ENCODE results near the gene ARMS2. TPM values are rescaled to one million over a fixed set of nuclear protein-coding genes. Genes with fewer than 3 reads are reported as not detected.

The ARMS2 gene
- total and polyA plus RNA-seq, 2 of the 13 experiments (the other 11 are each of a cell fraction or from before 2014, with no cell fraction given), result not detected

GRCh38 chr10:122419876-122420623 is 34.4 kb upstream of the ARMS2 start:
- 94% methylated on average over 3 of the region's 3 CpGs for WGBS (ENCODE audit: low lambda C conversion rate)
- POLR2A ChIA-PET, result no interaction called here
- FAIRE-seq (no peak), DNase-seq (ENCODE audit: low spot score) (no peak), ATAC-seq (no peak)
- Histone ChIP-seq H2AFZ (ENCODE audit: low read length) (no peak overlapping the region), H3K27ac (ENCODE audit: extremely low read length, insufficient read depth, low read length) (no peak overlapping the region), H3K9ac (ENCODE audit: insufficient read depth, low read depth, low read length) (no peak overlapping the region), H3K4me1 (ENCODE audit: insufficient read depth, low read length) (no peaks in the 10 kb centered on the region), H3K4me2 (ENCODE audit: low read depth, low read length) (no peak overlapping the region), H4K20me1 (ENCODE audit: insufficient read depth, low read length) (no peaks in the 10 kb centered on the region), H3K9me3 (ENCODE audit: low read length) (no peaks in the 10 kb centered on the region), H3K27me3 (ENCODE audit: control insufficient read depth in 1 of 2, insufficient read depth in 2 of 2, low read length in 2 of 2) (no peaks in the 10 kb centered on the region), H3K4me3 (replicated peaks in 1 of 3; ENCODE audit: insufficient read depth in 1 of 3, low read depth in 2 of 3, low read length in 3 of 3) (no peak overlapping the region), H3K79me2 (ENCODE audit: insufficient read depth, low read length) (no peaks in the 10 kb centered on the region), H3K36me3 (replicated peaks in 1 of 2; ENCODE audit: control insufficient read depth in 1 of 2, insufficient read depth in 2 of 2, low read length in 2 of 2) (peaks cover 24 to 64% of the 10 kb centered on the region in 2 experiments)
- CTCF ChIA-PET (ENCODE audit: low intra/inter-chr PET ratio, low total read pairs), result no interaction called here
- in situ Hi-C loops (cut with HindIII; ENCODE audit: extremely low pct_ligation_motif_present, low pct_unique_long_range_greater_than_20kb), result no loop called here
- TF ChIP-seq HMGA1 (CRISPR knock-in tag; conservative IDR thresholded peaks at IDR 0.05) (no peak), PAX8 (CRISPR knock-in tag; IDR thresholded peaks at IDR 0.05; ENCODE audit: borderline replicate concordance) (no peak), TCF12 (IDR thresholded peaks at IDR 0.05) (no peak), TCF12 (CRISPR knock-in tag; IDR thresholded peaks at IDR 0.05) (no peak), BRF2 (CRISPR knock-in tag; IDR thresholded peaks at IDR 0.05) (no peak), ZSCAN30 (CRISPR knock-in tag; IDR thresholded peaks at IDR 0.05) (no peak), CEBPG (CRISPR knock-in tag; IDR thresholded peaks at IDR 0.05) (no peak), ZBTB7B (CRISPR knock-in tag; IDR thresholded peaks at IDR 0.05) (no peak), ZNF878 (CRISPR knock-in tag; IDR thresholded peaks at IDR 0.05) (no peak), MZF1 (CRISPR knock-in tag; IDR thresholded peaks at IDR 0.05; ENCODE audit: borderline replicate concordance) (no peak), ZBTB1 (CRISPR knock-in tag; IDR thresholded peaks at IDR 0.05; ENCODE audit: borderline replicate concordance) (no peak), NRL (CRISPR knock-in tag; IDR thresholded peaks at IDR 0.05; ENCODE audit: borderline replicate concordance) (no peak), ZNF674 (CRISPR knock-in tag; IDR thresholded peaks at IDR 0.05; ENCODE audit: low read depth) (no peak), FOXP1 (IDR thresholded peaks at IDR 0.05) (no peak), FOXP1 (CRISPR knock-in tag; IDR thresholded peaks at IDR 0.05) (no peak), CREB1 (IDR thresholded peaks at IDR 0.05) (no peak), CREB1 (CRISPR knock-in tag; IDR thresholded peaks at IDR 0.05) (no peak), ZNF12 (CRISPR knock-in tag; IDR thresholded peaks at IDR 0.05) (no peak), TBL1XR1 (IDR thresholded peaks at IDR 0.05; ENCODE audit: borderline replicate concordance, low read length, partially characterized antibody) (no peak), NFYB (CRISPR knock-in tag; IDR thresholded peaks at IDR 0.05) (no peak), GPN1 (CRISPR knock-in tag; IDR thresholded peaks at IDR 0.05; ENCODE audit: borderline replicate concordance) (no peak), TFDP2 (CRISPR knock-in tag; IDR thresholded peaks at IDR 0.05) (no peak)
- TF ChIP-seq, protein P1, sequence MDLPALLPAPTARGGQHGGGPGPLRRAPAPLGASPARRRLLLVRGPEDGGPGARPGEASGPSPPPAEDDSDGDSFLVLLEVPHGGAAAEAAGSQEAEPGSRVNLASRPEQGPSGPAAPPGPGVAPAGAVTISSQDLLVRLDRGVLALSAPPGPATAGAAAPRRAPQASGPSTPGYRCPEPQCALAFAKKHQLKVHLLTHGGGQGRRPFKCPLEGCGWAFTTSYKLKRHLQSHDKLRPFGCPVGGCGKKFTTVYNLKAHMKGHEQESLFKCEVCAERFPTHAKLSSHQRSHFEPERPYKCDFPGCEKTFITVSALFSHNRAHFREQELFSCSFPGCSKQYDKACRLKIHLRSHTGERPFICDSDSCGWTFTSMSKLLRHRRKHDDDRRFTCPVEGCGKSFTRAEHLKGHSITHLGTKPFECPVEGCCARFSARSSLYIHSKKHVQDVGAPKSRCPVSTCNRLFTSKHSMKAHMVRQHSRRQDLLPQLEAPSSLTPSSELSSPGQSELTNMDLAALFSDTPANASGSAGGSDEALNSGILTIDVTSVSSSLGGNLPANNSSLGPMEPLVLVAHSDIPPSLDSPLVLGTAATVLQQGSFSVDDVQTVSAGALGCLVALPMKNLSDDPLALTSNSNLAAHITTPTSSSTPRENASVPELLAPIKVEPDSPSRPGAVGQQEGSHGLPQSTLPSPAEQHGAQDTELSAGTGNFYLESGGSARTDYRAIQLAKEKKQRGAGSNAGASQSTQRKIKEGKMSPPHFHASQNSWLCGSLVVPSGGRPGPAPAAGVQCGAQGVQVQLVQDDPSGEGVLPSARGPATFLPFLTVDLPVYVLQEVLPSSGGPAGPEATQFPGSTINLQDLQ (CRISPR knock-in tag; IDR thresholded peaks at IDR 0.05), result no peak
- intact Hi-C loops (cut with micrococcal nuclease; ENCODE audit: unreplicated experiment), result no loop called here
- no TSS peak for BruUV-seq (replicated peaks)

Measured in HepG2 (cell line).